GM18867 (cell line): ENCODE results near the gene AK4.
A peak's percentile ranks its signal among the peaks of the same experiment; 100 is the strongest.

Experiments used
- ATAC-seq: cut with Tn5 transposase; IDR thresholded peaks from one replicate; pipeline ENCODE4 v1.9.1; 2021; ENCODE audit warnings: mild to moderate bottlenecking, moderate library complexity; ENCODE audit not compliant: unreplicated experiment

AK4 gene

DNA sequence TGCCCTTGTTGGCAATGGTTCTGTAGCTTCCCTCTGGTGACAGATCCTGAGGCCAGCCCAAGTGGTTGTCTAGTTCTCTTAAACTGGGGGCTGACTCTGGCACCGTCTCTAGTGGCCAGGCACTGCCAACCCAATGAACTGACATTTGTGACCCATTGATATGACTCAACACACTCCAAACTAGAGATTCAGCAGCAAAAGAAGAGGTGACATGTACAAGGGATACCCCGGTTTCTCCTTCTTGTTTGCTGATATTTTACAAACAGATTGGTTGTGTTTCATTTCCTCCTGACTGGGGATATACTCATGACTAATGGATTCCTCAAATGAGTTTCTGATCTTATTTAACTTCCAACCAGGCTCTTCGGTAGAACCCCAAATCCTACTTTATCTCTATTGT, 95.5 kb downstream of the AK4 start:
- no peak for ATAC-seq

DNA sequence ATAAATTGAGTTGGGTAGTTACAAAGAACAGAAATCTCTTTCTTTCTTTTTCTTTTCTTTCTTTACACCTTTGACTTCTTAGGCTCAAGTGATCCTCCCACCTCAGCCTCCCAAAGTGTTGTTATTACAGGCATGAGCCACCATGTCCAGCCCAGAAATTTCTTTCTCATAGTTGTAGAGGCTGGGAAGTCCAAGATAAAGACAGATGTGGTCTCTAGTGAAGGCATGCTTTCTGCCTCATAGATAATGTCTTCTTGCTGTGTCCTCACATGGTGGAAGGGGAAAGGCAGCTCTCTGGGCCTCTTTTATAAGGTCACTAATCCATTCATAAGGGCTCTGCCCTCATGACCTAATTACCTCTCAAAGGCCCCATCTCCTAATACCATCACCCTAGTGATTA, 97.3 kb downstream of the AK4 start:
- ATAC-seq = no peak

DNA sequence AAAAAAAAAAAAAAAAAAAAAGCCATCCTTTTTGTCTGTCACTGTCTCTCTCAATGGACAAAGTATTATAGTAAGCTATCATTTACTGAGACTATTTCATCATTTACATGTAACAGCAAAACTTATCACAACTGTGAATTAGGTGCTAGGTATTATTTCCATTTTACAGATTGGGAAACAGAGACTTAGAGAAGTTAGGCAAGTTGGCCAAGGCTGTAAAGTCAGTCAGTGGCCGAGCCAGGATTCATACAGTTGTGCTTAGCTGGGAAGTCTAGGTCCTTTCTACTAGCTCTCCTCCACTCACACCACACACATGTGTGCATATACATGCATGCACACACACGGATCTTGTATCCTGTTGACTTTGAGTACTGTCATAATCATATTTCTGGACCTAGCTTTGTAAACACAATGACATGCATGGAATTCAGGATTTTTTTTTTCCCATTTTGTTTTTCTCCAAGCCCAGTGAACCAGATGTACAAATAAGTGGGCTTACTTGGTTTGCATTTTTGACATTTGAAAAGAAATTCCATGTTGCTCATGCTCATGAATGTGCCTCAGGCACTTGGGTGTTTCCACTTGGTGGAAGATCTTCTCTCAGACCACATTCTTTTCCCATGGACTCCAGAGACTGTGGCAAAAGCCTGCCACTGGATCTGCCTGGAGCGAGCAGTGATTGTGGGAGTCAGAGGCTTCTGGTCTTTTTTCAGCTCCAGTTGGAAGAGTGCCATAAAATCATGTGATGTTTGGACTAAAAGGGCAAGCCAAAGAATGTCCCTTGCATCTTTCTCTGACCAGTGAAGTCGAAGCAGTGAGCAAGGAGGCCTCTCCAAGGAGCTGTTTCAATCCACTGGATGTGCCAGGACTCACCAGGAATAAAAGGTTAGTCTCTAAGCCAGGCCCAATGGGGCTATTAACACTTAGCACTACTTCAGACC, 99.7 kb downstream of the AK4 start:
- no peak for ATAC-seq

DNA sequence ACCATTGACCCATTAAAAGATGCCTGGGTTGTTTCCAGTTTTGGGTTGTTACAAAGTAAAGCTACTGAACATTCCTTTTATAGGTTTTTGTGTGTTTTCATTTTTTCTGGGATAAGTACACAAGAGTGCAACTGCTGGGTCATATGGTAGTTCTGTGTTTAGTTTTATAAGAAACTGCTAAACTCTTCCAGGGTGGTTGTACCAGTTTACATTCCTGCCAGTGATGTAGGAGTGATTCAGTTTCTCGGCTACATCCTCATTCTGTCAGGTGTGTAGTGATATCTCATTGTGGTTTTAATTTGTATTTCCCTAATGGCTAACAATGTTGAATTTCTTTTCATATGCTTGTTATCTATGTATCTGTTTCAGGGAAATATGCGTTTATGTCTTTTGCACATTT, 102.8 kb downstream of the AK4 start:
- ATAC-seq = no peak

GRCh38 chr1:65253800-65254319, 105.9 kb downstream of the AK4 start:
- ATAC-seq = peak; percentile 35

DNA sequence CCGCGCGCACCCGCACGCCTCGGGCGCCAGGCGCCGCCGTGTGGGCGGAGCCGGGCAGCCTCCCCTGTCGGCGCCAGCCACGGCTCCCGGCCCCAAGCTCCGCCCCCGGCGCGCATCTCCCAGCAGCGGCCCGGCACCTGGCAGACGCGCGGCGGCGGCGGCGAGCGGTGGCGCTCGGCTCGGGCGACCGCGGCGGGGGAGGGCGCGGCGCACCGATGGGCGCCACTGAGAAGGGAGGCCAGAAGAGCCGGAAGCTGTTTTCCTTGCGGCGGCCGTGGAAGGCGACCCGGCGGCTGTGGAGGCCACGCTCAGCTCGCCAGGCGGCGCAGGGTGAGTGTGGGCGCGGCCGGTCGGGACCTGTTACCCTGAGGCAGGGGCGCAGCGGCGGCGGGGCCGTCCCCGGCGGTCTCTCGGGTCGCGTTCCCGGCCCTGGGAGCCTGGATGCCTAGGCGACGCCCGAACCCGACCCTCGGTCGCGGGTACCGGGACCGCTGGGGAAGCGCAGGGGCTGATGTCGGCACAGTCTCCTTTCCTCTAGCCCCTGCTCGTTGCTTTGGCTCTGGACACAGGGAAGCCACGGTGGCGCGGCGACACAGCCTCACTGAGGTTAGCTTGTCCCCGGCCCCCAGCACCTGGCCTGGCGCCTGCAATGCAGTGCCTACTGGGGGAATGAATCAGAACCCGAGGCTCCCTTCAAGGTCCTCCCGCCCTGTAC, 106.5 kb downstream of the AK4 start:
- peak; percentile 97 for ATAC-seq

DNA sequence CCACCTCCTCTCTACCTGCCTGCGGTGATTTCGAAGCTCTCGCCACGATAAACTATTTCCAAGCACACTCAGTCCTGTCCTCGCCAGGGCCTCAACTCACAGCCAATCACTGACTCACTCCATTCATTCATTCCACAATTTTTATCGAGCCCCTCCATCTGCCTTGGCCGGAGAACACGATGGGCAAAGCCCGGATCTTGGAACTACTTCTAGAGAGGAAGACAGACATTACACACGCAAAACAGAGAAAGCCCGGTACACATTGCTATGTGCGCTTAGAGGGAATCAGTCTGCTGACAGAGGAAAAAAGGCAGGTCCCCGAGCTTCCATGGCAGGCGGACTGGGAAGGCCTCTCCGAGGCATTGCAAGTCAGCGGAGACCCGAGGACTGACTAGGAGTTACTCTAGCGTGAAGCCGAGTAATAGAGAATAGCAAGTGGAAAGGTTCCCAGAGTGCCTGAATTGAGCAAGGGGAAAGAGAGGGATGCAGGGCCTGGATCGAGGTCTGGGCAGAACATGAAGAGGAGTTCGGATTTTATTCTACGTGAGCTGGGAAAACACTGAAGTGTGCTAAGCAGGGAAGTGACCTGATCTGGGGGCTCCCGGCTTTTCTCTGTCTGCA, 107.1 kb downstream of the AK4 start:
- ATAC-seq = no peak

GRCh38 chr1:65255656-65256050, 107.7 kb downstream of the AK4 start:
- no peak for ATAC-seq

DNA sequence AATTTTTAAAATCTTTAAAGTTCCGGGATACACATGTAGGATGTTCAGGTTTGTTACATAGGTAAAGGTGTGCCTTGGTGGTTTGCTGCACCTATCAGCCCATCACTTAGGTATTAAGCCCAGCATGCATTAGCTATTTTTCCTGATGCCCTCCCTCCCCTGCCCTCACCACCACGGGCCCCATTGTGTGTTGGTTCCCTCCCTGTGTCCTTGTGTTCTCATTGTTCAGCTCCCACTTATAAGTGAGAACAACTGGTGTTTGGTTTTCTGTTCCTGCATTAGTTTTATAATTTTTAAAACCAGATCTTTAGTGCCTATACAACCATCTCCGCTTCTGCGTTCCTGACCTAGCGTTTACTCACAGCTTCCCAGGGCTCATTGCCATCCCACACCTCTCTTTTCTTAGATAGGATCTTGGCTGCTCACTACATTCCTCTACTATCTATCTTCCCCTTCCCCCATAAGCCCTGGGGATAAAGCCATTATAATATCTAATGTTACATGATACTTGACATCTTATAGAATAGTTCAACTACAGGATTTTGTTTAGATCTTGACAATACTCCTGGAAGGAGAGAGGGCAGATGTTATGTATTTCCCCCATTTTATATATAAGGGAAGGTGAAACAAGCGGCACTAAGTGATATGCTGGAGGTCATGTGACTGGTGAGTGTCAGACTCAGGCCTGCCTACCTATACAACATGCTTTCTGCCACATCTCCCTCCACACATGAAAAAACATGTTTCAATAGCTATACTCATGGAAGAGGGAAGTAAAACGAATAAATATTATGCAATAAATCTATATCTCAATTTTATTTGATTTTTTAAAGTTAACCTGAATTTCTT, 109.1 kb downstream of the AK4 start:
- no peak for ATAC-seq

DNA sequence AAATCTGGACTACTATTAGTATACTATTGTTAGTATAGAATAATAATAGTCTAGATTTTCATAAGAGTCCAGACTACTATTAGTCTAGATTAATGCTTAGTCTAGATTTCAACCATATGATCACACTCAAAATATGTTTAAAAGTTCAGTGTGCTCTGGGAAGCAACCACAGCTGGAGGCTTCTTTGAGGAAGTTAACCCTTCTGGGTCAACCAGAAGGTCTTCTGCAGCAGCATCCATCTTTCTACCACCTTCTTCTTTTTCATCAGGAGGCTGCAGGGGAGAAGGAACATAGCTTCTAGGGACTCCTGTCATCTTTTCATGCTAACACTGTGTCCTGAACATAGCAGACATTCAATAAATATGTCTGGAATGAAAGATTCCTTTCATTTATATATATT, 110.1 kb downstream of the AK4 start:
- no peak for ATAC-seq

GRCh38 chr1:65259816-65260215, 111.8 kb downstream of the AK4 start:
- no peak for ATAC-seq

DNA sequence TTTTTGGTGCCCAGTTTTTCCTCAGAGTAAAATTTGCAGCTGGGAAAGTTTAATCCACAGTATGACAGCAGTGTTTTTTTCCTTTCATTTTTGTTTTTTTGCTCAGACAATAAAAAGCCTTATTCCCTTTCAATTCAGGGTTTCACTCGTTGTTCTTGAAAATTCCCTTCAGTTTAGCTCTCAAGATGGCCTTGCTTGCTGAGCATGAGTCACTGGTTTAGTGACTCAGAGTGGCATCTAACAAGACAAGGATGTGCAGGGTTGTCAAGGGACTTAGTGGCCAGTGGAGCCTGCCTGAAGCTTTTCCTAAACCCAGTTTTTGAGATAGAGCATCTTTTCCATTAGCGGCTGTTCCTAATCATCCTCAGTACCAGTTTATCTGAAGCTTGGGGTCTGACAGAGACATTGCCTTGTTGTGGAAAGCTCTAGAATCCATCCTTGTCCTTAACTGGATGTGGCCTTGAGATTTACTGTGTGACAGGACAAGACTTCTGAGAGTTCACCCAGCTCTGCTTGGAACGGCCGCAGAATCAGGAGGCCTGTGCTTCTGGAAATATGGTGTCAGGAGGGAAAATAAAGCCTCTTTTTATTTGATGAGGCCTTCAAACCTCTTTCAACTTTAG, 113.0 kb downstream of the AK4 start:
- peak; percentile 32 for ATAC-seq

DNA sequence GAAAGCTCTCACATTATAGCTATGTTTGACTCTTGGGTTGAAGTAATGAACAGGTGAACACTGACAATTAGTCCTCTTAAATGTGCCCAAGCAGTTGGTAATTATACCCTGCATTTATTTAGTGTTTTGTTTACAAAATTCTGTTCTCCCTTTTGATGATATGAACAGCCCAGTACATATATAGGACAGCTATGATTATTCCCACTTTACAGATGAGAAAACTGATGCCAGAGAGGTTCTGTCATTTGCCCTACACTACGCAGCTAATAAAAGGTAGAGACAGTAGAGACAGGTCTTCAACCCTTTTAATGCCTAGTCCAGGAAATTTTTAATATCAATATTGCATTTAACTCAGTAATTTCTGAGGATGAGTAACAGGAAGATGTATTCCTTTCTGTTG, 115.3 kb downstream of the AK4 start:
- ATAC-seq = no peak

DNA sequence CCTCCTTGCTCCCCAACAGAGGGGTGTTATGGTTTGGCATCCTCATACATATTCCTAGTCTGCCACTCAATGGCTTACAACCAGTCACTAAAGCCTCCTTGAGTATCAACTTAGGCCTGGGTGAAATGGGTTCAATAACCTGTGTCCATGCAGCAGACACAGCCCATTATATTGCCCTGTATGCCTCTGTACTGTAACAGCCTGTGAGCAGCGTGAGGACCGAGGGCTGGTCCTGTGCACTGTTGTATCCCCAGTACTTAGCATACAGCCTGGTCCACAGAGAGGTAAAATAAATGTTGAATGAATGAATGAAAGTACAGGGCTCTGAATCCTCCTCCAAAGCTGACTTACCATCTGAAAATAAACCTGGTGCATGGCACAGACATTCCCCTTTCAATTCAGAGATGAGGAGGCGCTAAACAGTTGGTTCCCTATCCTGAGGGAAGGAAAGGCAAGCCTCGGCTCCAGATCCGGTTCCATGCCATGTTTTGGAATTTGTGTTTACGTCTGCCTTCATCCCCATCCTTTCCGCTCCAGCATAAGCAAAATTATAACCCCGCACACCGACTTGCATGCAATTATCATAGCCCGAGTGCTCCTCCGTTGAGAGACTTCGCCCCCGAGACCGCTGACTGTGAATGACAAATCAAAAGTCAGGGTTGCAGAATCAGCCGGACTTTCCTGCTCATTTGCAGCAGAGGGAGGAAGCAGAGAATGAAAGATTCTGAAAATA, 116.4 kb downstream of the AK4 start:
- no peak for ATAC-seq

- ATAC-seq = no peak
Measured at GRCh38 chr1:65265296-65265650, 117.3 kb downstream of the AK4 start.

DNA sequence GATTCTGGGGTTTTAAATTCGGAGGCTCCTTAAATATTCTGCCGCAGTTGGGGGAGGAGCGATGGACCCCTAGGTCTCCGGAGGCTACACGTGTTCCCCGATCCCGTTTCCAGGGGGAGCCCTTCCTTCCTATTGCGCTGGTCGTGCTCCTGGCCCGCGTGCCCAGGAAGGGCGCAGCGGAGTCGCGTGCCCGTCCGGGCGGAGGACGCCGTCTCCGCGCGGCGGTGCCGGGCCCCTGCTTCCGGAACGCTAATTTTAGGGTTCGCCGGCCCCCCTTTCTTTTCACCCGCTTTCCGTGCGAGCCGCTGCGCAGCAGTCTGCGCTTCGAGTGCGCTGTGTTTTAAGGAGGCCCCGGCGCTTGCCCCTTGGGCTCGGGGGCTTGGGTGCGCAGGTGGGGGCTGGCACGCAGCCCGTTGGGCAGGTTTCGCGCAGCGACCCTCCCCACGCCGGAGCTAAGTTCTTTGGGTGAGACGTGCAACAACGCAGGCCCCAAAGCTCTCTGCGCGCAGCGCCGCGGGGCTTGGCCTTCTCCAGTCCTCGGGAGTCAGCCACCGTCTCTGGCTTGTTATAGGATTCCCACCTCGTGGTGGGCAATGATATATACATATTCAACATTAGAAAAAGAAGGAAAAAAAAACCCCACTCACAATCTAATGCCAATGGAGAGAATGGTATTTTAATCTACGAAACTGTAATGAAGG, 117.8 kb downstream of the AK4 start:
- peak; percentile 78 for ATAC-seq

DNA sequence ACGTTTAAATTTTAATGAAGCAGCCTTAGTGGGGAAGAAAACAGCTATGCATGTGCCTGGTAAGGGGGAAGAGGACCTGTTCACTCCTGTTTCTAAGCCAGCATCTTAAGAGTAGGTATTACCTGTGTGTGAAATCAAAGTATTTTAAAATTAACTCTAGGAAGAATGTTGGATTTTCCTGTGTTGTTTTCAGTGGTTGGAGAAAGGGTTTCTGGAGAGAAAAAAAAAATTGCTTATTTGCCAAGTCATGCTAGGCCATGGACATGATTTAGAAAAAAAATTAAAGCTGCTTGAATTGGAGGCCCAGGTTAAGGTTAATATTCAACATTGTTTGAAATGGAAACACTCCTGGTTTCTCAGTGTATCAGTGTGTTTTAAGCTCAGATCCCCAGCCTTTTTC, 118.5 kb downstream of the AK4 start:
- ATAC-seq = no peak

DNA sequence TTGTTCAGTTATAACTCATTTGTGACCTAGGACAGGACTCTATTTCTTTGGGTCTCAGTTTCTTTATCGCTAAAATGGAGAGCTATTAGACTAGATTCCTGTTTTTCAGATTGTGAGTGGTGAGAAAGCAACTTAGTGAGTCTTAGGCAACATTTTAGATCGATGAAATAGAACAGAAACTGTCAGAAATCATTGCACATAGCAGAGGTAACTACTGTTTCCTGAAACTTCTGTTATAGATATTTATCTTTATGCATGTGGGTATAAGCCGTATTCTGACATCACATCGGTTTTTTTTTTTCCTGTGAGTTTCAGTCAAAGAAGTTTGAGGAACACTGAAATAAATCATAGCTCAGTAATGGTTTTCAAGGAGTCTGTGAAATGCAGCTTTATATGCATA, 119.3 kb downstream of the AK4 start:
- ATAC-seq = no peak

- no peak for ATAC-seq
Measured at GRCh38 chr1:65267683-65268082, 119.7 kb downstream of the AK4 start.
